Astrocyte (in vitro differentiated cells and primary cell): ENCODE measurements around the gene TTYH2.

Source experiments
- CTCF ChIP-seq: IDR thresholded peaks from 2 replicates; pipeline ENCODE4 v1.5.1; 2011; ENCODE audit warnings: low read depth, mild to moderate bottlenecking, inconsistent platforms, low read length, moderate library complexity; ENCODE audit not compliant: insufficient read depth
- EZH2 ChIP-seq: IDR thresholded peaks from 2 replicates; pipeline ENCODE4 v1.6.1; 2012; ENCODE audit warnings: mild to moderate bottlenecking, low read length, inconsistent platforms; ENCODE audit not compliant: insufficient read depth

- TF ChIP-seq CTCF (no peak), EZH2 (no peak)
Measured at GRCh38 chr17:74226252-74226651, 12.9 kb downstream of the TTYH2 start.
